IMR-90 (cell line): Measurements from ENCODE around the gene XKR7. TPM values are rescaled to one million over a fixed set of nuclear protein-coding genes. Genes with fewer than 3 reads are reported as not detected.

Experiments used
- ATAC-seq: fragments of 200-7000 bp; cut with Tn5 transposase; 2 replicates; pipeline ENCODE4 v1.9.1; 2020; ENCODE audit warnings: low read depth, mild to moderate bottlenecking, moderate library complexity
- BruUV-seq: library from RNA; stranded (reverse); fragments of 400-500 nt; replicated peaks from 2 replicates; lab custom pipeline; 2021; lab: Mats Ljungman, UMichigan
- CTCF ChIA-PET: fragments of 300-600 bp; formaldehyde crosslinking; extraction: SDS; loops from one replicate; lab custom pipeline; 2021; ENCODE audit warnings: antibody characterized with exemption; lab: Yijun Ruan, JAX
- POLR2A ChIA-PET: fragments of 300-600 bp; sonication (Branson Sonifier 250); formaldehyde crosslinking; loops from one replicate; lab custom pipeline; 2022; ENCODE audit warnings: antibody characterized with exemption; ENCODE audit not compliant: unreplicated experiment; lab: Charles Lee
- DNase-seq: peaks from one replicate; pipeline ENCODE4 v3.0.0; 2013
- H2AFZ ChIP-seq: replicated peaks from 2 replicates; pipeline ENCODE3; 2013; ENCODE audit warnings: low read length, mild to moderate bottlenecking; ENCODE audit not compliant: poor library complexity
- H2AK5ac ChIP-seq: 2 replicates; pipeline ENCODE4 v1.6.1; 2013; ENCODE audit warnings: low read depth, low read length, inconsistent platforms
- H2AK9ac ChIP-seq: replicated peaks from 2 replicates; pipeline ENCODE3; 2013; ENCODE audit warnings: mild to moderate bottlenecking, low read depth, low read length, moderate library complexity; ENCODE audit not compliant: poor library complexity
- H2BK120ac ChIP-seq: 2 replicates; pipeline ENCODE4 v1.6.1; 2013; ENCODE audit warnings: low read depth, low read length, inconsistent platforms
- H2BK15ac ChIP-seq: 3 replicates; pipeline ENCODE4 v1.6.1; 2013; ENCODE audit warnings: low read depth, low read length, inconsistent platforms
- H2BK20ac ChIP-seq: 2 replicates; pipeline ENCODE4 v1.6.1; 2013; ENCODE audit warnings: low read depth, mild to moderate bottlenecking, inconsistent platforms, low read length, moderate library complexity
- H2BK5ac ChIP-seq: 2 replicates; pipeline ENCODE4 v1.6.1; 2013; ENCODE audit warnings: mild to moderate bottlenecking, low read depth, low read length, inconsistent platforms; ENCODE audit not compliant: poor library complexity, severe bottlenecking
- H3K14ac ChIP-seq: replicated peaks from 2 replicates; pipeline ENCODE4 v1.6.1; 2013; ENCODE audit warnings: low read depth, low read length, inconsistent platforms
- H3K18ac ChIP-seq: 2 replicates; pipeline ENCODE4 v1.6.1; 2013; ENCODE audit warnings: low read depth, low read length, control low read depth
- H3K23ac ChIP-seq: 2 replicates; pipeline ENCODE4 v1.6.1; 2013; ENCODE audit warnings: low read depth, low read length, inconsistent platforms
- H3K27ac ChIP-seq: 2 replicates; pipeline ENCODE4 v1.5.1; 2013; ENCODE audit warnings: mild to moderate bottlenecking, control low read depth, low read length; ENCODE audit not compliant: insufficient read depth
- H3K27me3 ChIP-seq: 2 replicates; pipeline ENCODE4 v1.6.1; 2013; ENCODE audit warnings: low read length; ENCODE audit not compliant: control insufficient read depth, insufficient read depth
- H3K36me3 ChIP-seq: 2 replicates; pipeline ENCODE4 v1.6.1; 2013; ENCODE audit warnings: low read length, mixed read lengths; ENCODE audit not compliant: control insufficient read depth, insufficient read depth
- H3K4ac ChIP-seq: 2 replicates; pipeline ENCODE4 v1.6.1; 2013; ENCODE audit warnings: low read depth, low read length, inconsistent platforms
- H3K4me1 ChIP-seq: 2 replicates; pipeline ENCODE4 v1.6.1; 2013; ENCODE audit warnings: low read length, mixed read lengths; ENCODE audit not compliant: control insufficient read depth, insufficient read depth
- H3K4me2 ChIP-seq: 2 replicates; pipeline ENCODE4 v1.6.1; 2013; ENCODE audit warnings: low read depth, mild to moderate bottlenecking, control low read depth, low read length, moderate library complexity
- H3K4me3 ChIP-seq: 2 replicates; pipeline ENCODE4 v1.5.1; 2013; ENCODE audit warnings: low read depth, mild to moderate bottlenecking, control low read depth, low read length, moderate library complexity; ENCODE audit not compliant: insufficient read depth
- H3K56ac ChIP-seq: 2 replicates; pipeline ENCODE4 v1.6.1; 2013; ENCODE audit warnings: low read length, inconsistent platforms; ENCODE audit not compliant: insufficient read depth; ENCODE audit errors: extremely low read depth
- H3K79me1 ChIP-seq, 2 experiments: 2 replicates each; pipeline ENCODE4 v1.6.1; 2013; ENCODE audit warnings: low read length in 2 of 2, inconsistent platforms in 1 of 2, low read depth in 1 of 2
- H3K9ac ChIP-seq: 2 replicates; pipeline ENCODE4 v1.6.1; 2013; ENCODE audit warnings: low read depth, low read length, control low read depth
- H3K9me1 ChIP-seq: 2 replicates; pipeline ENCODE4 v1.6.1; 2013; ENCODE audit warnings: low read length, inconsistent platforms; ENCODE audit not compliant: insufficient read depth
- H3K9me3 ChIP-seq: 2 replicates; pipeline ENCODE4 v1.6.1; 2013; ENCODE audit warnings: low read length; ENCODE audit not compliant: control insufficient read depth, insufficient read depth
- H4K20me1 ChIP-seq: 2 replicates; pipeline ENCODE4 v1.6.1; 2013; ENCODE audit warnings: low read length, inconsistent platforms; ENCODE audit not compliant: insufficient read depth
- H4K5ac ChIP-seq: 2 replicates; pipeline ENCODE4 v1.6.1; 2013; ENCODE audit warnings: mild to moderate bottlenecking, low read depth, low read length, control low read depth
- H4K8ac ChIP-seq, 2 experiments: 2 replicates each; pipeline ENCODE4 v1.6.1; 2013; ENCODE audit warnings: low read depth in 2 of 2, low read length in 2 of 2, control low read depth in 1 of 2, inconsistent platforms in 1 of 2
- H4K91ac ChIP-seq: 2 replicates; pipeline ENCODE4 v1.6.1; 2013; ENCODE audit warnings: low read depth, low read length, inconsistent platforms; ENCODE audit not compliant: insufficient read depth
- BHLHE40 ChIP-seq: fragments of 150-350 bp; IDR thresholded peaks from 2 replicates; pipeline ENCODE4 v1.6.1; 2016; ENCODE audit warnings: mild to moderate bottlenecking, low read depth, low read length
- CEBPB ChIP-seq: IDR thresholded peaks from 2 replicates; pipeline ENCODE4 v1.6.1; 2012; ENCODE audit warnings: low read depth, low read length, improper control_type of control experiment
- CHD1 ChIP-seq: IDR thresholded peaks from 2 replicates; pipeline ENCODE4 v1.6.1; 2012; ENCODE audit warnings: low read depth, low read length, improper control_type of control experiment
- FOS ChIP-seq: fragments of 150-350 bp; IDR thresholded peaks from 2 replicates; pipeline ENCODE4 v1.6.1; 2016; ENCODE audit warnings: low read depth, low read length
- MXI1 ChIP-seq: IDR thresholded peaks from 2 replicates; pipeline ENCODE4 v1.6.1; 2012; ENCODE audit warnings: low read depth, mild to moderate bottlenecking, low read length, moderate library complexity, borderline replicate concordance
- NFE2L2 ChIP-seq: fragments of 150-350 bp; IDR thresholded peaks from 2 replicates; pipeline ENCODE4 v1.6.1; 2016; ENCODE audit warnings: low read depth, mild to moderate bottlenecking, low read length
- POLR2A ChIP-seq: IDR thresholded peaks from 2 replicates; pipeline ENCODE4 v1.6.1; 2012; ENCODE audit warnings: mild to moderate bottlenecking, low read depth, low read length
- RAD21 ChIP-seq: IDR thresholded peaks from 2 replicates; pipeline ENCODE4 v1.6.1; 2012; ENCODE audit warnings: low read length, improper control_type of control experiment
- RCOR1 ChIP-seq: IDR thresholded peaks from 2 replicates; pipeline ENCODE4 v1.6.1; 2012; ENCODE audit warnings: mild to moderate bottlenecking, low read length, improper control_type of control experiment; ENCODE audit not compliant: insufficient replicate concordance
- RFX5 ChIP-seq: IDR thresholded peaks from 2 replicates; pipeline ENCODE4 v1.8.0; 2012; ENCODE audit warnings: low read depth, mild to moderate bottlenecking, low read length, moderate library complexity
- SMC3 ChIP-seq: fragments of 150-350 bp; IDR thresholded peaks from 2 replicates; pipeline ENCODE4 v1.6.1; 2016; ENCODE audit warnings: low read depth, mild to moderate bottlenecking, antibody characterized with exemption, low read length, moderate library complexity
- WGBS, 2 experiments: methylation state at CpG; one replicate each; pipeline versions ENCODE4 v1.1.5 to v1.1.7; 2013; ENCODE audit warnings: missing lambda C conversion rate in 2 of 2; ENCODE audit not compliant: insufficient read length in 1 of 2; ENCODE audit errors: extremely low coverage in 2 of 2; 5-methylcytosine and 5-hydroxymethylcytosine counted together
- dilution Hi-C: fragments of 300-500 bp; cut with HindIII; formaldehyde crosslinking; loops from one replicate; pipeline ENCODE4 v1.14.3; 2018; ENCODE audit warnings: low sequenced_read_pairs; ENCODE audit not compliant: unreplicated experiment
- in situ Hi-C: fragments of 300-500 bp; cut with MboI; formaldehyde crosslinking; loops from 3 replicates; pipeline ENCODE4 v1.14.3; 2019; ENCODE audit warnings: low sequenced_read_pairs, inconsistent platforms, mixed read lengths
- intact Hi-C: fragments of 100-400 bp; cut with micrococcal nuclease; formaldehyde crosslinking; loops from 2 replicates; pipeline ENCODE4 v1.10.0; 2022
- polyA plus RNA-seq, 3 experiments: library from polyadenylated mRNA; depleted of rRNA; stranded (reverse); fragments of >200 nt; gene quantifications; 2 replicates each; pipeline ENCODE4 v1.2.3, GENCODE V29; 2012; ENCODE audit warnings: low replicate concordance in 1 of 3
- total RNA-seq: library from RNA; depleted of rRNA; stranded (reverse); fragments of >200 nt; gene quantifications from 2 replicates; pipeline ENCODE4 v1.2.3, GENCODE V29; 2012
- TF ChIP-seq, protein P1 (sequence below): fragments of 150-350 bp; IDR thresholded peaks from 2 replicates; pipeline ENCODE4 v1.6.1; 2016; ENCODE audit warnings: low read depth, mild to moderate bottlenecking, low read length, moderate library complexity, borderline replicate concordance
- TF ChIP-seq, protein P2 (sequence below): conservative IDR thresholded peaks from 2 replicates; pipeline ENCODE4 v1.5.1; 2012; ENCODE audit warnings: mild to moderate bottlenecking, low read depth, low read length, improper control_type of control experiment
- TF ChIP-seq, protein P3 (sequence below): fragments of 150-350 bp; IDR thresholded peaks from 2 replicates; pipeline ENCODE4 v1.6.1; 2017; ENCODE audit warnings: mild to moderate bottlenecking, antibody characterized with exemption, low read length, low read depth

Gene XKR7
- total and polyA plus RNA-seq, 2 of the 4 experiments (the other 2 are of a cell fraction), result not detected

DNA sequence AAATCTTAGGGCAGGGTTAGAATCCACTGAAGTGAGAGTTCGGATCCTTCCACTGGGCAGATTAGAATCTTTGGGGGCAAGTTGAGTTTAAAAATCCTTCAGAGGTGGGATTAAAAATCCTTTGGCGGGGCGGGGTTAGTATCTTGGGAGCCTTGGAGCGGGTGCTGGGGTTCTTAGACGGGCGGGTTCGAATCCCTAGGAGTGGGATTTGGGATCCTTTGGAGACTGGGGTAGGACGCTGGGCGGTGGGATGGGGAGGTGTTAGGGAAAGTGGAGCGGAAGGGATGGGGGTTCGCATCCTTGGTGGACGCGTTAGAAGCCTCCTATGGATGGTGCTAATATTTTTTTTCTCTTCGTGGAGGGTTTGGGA lies 83.8 kb downstream of the XKR7 start:
- Histone ChIP-seq H3K9ac (no peak overlapping the region), H2AK9ac (no peak overlapping the region), H2AFZ (no peak overlapping the region), H4K20me1 (no peaks in the 10 kb centered on the region), H4K91ac (no peak overlapping the region), H3K4me3 (no peak overlapping the region), H3K14ac (no peak overlapping the region), H3K27ac (no peak overlapping the region), H2BK120ac (no peak overlapping the region), H2AK5ac (no peak overlapping the region), H3K27me3 (peaks cover 57% of the 10 kb centered on the region), H4K5ac (no peak overlapping the region), H3K9me1 (no peaks in the 10 kb centered on the region), H3K36me3 (no peaks in the 10 kb centered on the region), H2BK20ac (no peak overlapping the region), H3K79me1 (no peaks in the 10 kb centered on the region), H3K18ac (no peak overlapping the region), H3K4me2 (no peak overlapping the region), H4K8ac (no peak overlapping the region), H2BK15ac (no peak overlapping the region), H3K4me1 (no peaks in the 10 kb centered on the region), H3K4ac (no peak overlapping the region), H3K56ac (no peak overlapping the region), H2BK5ac (no peak overlapping the region), H3K9me3 (peaks cover 7% of the 10 kb centered on the region), H3K23ac (no peak overlapping the region)
- POLR2A ChIA-PET, result no interaction called here
- ATAC-seq (no peak), DNase-seq (no peak)
- intact Hi-C loops, result no loop called here
- WGBS, 2 experiments, result 10% methylated on average over 8 of the region's 14 CpGs; no CpG with 5 or more reads in 1 of the 2 experiments
- CTCF ChIA-PET, result no interaction called here
- TF ChIP-seq NFE2L2, result no peak
- TF ChIP-seq CEBPB, result no peak
- no peak for TF ChIP-seq RCOR1
- TF ChIP-seq CHD1, result no peak
- TF ChIP-seq RAD21, result no peak
- no peak for TF ChIP-seq FOS
- TF ChIP-seq MXI1, result no peak
- TF ChIP-seq, protein P1, sequence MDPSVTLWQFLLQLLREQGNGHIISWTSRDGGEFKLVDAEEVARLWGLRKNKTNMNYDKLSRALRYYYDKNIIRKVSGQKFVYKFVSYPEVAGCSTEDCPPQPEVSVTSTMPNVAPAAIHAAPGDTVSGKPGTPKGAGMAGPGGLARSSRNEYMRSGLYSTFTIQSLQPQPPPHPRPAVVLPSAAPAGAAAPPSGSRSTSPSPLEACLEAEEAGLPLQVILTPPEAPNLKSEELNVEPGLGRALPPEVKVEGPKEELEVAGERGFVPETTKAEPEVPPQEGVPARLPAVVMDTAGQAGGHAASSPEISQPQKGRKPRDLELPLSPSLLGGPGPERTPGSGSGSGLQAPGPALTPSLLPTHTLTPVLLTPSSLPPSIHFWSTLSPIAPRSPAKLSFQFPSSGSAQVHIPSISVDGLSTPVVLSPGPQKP, result no peak
- TF ChIP-seq POLR2A, result no peak
- TF ChIP-seq, protein P2, sequence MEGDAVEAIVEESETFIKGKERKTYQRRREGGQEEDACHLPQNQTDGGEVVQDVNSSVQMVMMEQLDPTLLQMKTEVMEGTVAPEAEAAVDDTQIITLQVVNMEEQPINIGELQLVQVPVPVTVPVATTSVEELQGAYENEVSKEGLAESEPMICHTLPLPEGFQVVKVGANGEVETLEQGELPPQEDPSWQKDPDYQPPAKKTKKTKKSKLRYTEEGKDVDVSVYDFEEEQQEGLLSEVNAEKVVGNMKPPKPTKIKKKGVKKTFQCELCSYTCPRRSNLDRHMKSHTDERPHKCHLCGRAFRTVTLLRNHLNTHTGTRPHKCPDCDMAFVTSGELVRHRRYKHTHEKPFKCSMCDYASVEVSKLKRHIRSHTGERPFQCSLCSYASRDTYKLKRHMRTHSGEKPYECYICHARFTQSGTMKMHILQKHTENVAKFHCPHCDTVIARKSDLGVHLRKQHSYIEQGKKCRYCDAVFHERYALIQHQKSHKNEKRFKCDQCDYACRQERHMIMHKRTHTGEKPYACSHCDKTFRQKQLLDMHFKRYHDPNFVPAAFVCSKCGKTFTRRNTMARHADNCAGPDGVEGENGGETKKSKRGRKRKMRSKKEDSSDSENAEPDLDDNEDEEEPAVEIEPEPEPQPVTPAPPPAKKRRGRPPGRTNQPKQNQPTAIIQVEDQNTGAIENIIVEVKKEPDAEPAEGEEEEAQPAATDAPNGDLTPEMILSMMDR, result no peak
- no peak for TF ChIP-seq BHLHE40
- TF ChIP-seq, protein P3, sequence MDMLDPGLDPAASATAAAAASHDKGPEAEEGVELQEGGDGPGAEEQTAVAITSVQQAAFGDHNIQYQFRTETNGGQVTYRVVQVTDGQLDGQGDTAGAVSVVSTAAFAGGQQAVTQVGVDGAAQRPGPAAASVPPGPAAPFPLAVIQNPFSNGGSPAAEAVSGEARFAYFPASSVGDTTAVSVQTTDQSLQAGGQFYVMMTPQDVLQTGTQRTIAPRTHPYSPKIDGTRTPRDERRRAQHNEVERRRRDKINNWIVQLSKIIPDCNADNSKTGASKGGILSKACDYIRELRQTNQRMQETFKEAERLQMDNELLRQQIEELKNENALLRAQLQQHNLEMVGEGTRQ, result no peak
- TF ChIP-seq RFX5, result no peak
- TF ChIP-seq SMC3, result no peak
- dilution Hi-C loops, result no loop called here
- in situ Hi-C loops, result no loop called here
- no TSS peak for BruUV-seq
